GM23248 (cell line): ENCODE results near the gene NR4A1.

ENCODE experiments used
- EZH2 ChIP-seq: fragments of 200-600 bp; sonication (generic); IDR thresholded peaks from 2 replicates; pipeline ENCODE4 v1.6.1; 2018; ENCODE audit warnings: antibody characterized with exemption, mild to moderate bottlenecking; ENCODE audit not compliant: insufficient read depth, poor library complexity, severe bottlenecking
- EZH2phosphoT487 ChIP-seq: fragments of 200-600 bp; sonication (generic); IDR thresholded peaks from 2 replicates; pipeline ENCODE4 v1.6.1; 2018; ENCODE audit warnings: antibody characterized with exemption, moderate library complexity, mild to moderate bottlenecking, low read depth; ENCODE audit not compliant: insufficient read depth

DNA sequence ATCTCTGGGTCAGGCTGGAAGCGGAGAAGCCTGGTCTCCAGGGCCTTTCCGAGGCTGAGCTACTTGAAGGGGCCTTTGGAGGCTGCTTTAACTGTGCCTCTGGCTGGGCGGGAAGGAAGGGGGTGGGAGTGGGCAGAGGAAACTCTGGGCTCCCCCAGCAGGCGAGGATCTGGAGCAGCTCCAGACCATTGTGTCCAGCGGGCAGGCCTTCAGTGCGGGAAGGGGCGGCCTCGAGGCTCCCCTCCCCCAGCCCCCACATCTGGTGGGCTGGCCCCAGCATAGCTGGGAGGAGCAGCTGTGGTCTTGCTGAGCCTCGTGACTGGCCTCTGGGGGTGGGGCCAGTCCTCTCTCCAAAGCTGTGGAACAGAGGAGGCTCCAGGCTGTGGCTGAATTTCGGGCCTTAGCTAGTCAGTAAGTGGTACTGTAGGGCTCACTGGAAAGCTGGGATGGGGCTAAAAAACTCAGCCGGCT, 41.1 kb upstream of the NR4A1 start:
- no peak for TF ChIP-seq EZH2
- no peak for TF ChIP-seq EZH2phosphoT487
